Anterior cingulate cortex (tissue), 58 donors: ENCODE measurements around the gene ATP5PO.
"Not testable (repeated sequence)": the region's sequence is repeated elsewhere in the genome, so short reads cannot be mapped to it uniquely, and the experiment has no call there.

Experiments used
- DNase-seq, 58 donors: peaks; one replicate each; lab custom pipeline; 2025; lab: John Stamatoyannopoulos, UW

Gene ATP5PO

GRCh38 chr21:33942426-33942825 is 26.8 kb upstream of the ATP5PO start:
- DNase-seq, result no peak

- DNase-seq, result no peak
Measured at GRCh38 chr21:33940881-33941245, 25.3 kb upstream of the ATP5PO start.

GRCh38 chr21:33940164-33940880 is 24.7 kb upstream of the ATP5PO start:
- no peak for DNase-seq

- DNase-seq, result no peak
Measured at GRCh38 chr21:33939226-33939625, 23.6 kb upstream of the ATP5PO start.

GRCh38 chr21:33938381-33938780 is 22.8 kb upstream of the ATP5PO start:
- no peak for DNase-seq

GRCh38 chr21:33937931-33938339 is 22.3 kb upstream of the ATP5PO start:
- no peak for DNase-seq

GRCh38 chr21:33937146-33937545 is 21.5 kb upstream of the ATP5PO start:
- DNase-seq, result no peak

GRCh38 chr21:33936301-33937038 is 20.9 kb upstream of the ATP5PO start:
- DNase-seq, result no peak

GRCh38 chr21:33932731-33933130 is 17.1 kb upstream of the ATP5PO start:
- DNase-seq, result no peak

GRCh38 chr21:33931799-33932390 is 16.3 kb upstream of the ATP5PO start:
- no peak for DNase-seq

- DNase-seq, result not testable (repeated sequence)
Measured at GRCh38 chr21:33931052-33931798, 15.6 kb upstream of the ATP5PO start.

- not testable (repeated sequence) for DNase-seq
Measured at GRCh38 chr21:33926248-33926647, 10.6 kb upstream of the ATP5PO start.

GRCh38 chr21:33924766-33925100 is 9.1 kb upstream of the ATP5PO start:
- DNase-seq, result peak in 2 of 58 donors; percentile 4 to 7

- peak; percentile 23 to 95 (median 80) for DNase-seq
Measured at GRCh38 chr21:33924079-33924765, 8.6 kb upstream of the ATP5PO start.

GRCh38 chr21:33917421-33917820 is 1.8 kb upstream of the ATP5PO start:
- no peak for DNase-seq

GRCh38 chr21:33916200-33916567 is 580 bp upstream of the ATP5PO start:
- no peak for DNase-seq

GRCh38 chr21:33914188-33914587 is 1.4 kb downstream of the ATP5PO start:
- DNase-seq, result no peak

GRCh38 chr21:33909756-33910155 is 5.8 kb downstream of the ATP5PO start:
- DNase-seq, result no peak

GRCh38 chr21:33908760-33909159 is 6.8 kb downstream of the ATP5PO start:
- DNase-seq, result no peak

- DNase-seq, result no peak
Measured at GRCh38 chr21:33904041-33904440, 11.6 kb downstream of the ATP5PO start.

- no peak for DNase-seq
Measured at GRCh38 chr21:33902349-33902748, 13.3 kb downstream of the ATP5PO start.
